GM12878 (cell line): Measurements from ENCODE around the gene COL11A2. TPM values are rescaled to one million over a fixed set of nuclear protein-coding genes. Genes with fewer than 3 reads are reported as not detected.
A peak's percentile ranks its signal among the peaks of the same experiment; 100 is the strongest.

Experiments used
- ATAC-seq: fragments of 200-7000 bp; cut with Tn5 transposase; 3 replicates; pipeline ENCODE4 v1.9.1; 2020; ENCODE audit warnings: mild to moderate bottlenecking, moderate library complexity
- BruUV-seq: library from RNA; stranded (reverse); fragments of 400-500 nt; replicated peaks from 2 replicates; lab custom pipeline; 2021; lab: Mats Ljungman, UMichigan
- CTCF ChIA-PET: fragments of 300-600 bp; sonication (Branson Sonifier 250); formaldehyde crosslinking; extraction: SDS; loops from one replicate; lab custom pipeline; 2021; ENCODE audit warnings: inconsistent platforms; lab: Yijun Ruan, JAX
- POLR2A ChIA-PET: fragments of 350-600 bp; formaldehyde crosslinking; extraction: SDS; loops from one replicate; lab custom pipeline; 2021; ENCODE audit warnings: inconsistent platforms; lab: Charles Lee
- RAD21 ChIA-PET: fragments of 300-600 bp; sonication (Branson Sonifier 250); formaldehyde crosslinking; loops from one replicate; lab custom pipeline; 2023; ENCODE audit warnings: antibody characterized with exemption; ENCODE audit not compliant: unreplicated experiment; lab: Charles Lee
- SMC1A ChIA-PET: fragments of 300-600 bp; sonication (Branson Sonifier 250); formaldehyde crosslinking; loops from one replicate; lab custom pipeline; 2023; ENCODE audit not compliant: unreplicated experiment, uncharacterized antibody; lab: Charles Lee
- DNase-seq: peaks from one replicate; pipeline ENCODE4 v3.0.0-alpha.2; 2011; ENCODE audit warnings: low read depth, low spot score
- FAIRE-seq: peaks from 3 replicates; lab custom pipeline; 2011; peaks lifted over from hg19 to GRCh38; lab: Jason Lieb, UNC
- H2AFZ ChIP-seq: 2 replicates; pipeline ENCODE4 v1.6.0; 2011; ENCODE audit warnings: low read depth, low read length, control low read depth; ENCODE audit not compliant: control insufficient read depth
- H3K27ac ChIP-seq: 2 replicates; pipeline ENCODE4 v1.5.1; 2011; ENCODE audit warnings: control low read depth; ENCODE audit not compliant: control insufficient read depth, insufficient read depth
- H3K27me3 ChIP-seq, 2 experiments: replicated peaks in 1 of 2; 2 replicates each; pipeline versions ENCODE4 v1.6.0 to v1.6.1; 2011; ENCODE audit warnings: low read length in 1 of 2; ENCODE audit not compliant: control insufficient read depth in 2 of 2, insufficient read depth in 2 of 2
- H3K36me3 ChIP-seq, 2 experiments: 2 replicates each; pipeline ENCODE4 v1.5.1; 2011; ENCODE audit warnings: low read length in 1 of 2; ENCODE audit not compliant: control insufficient read depth in 2 of 2, insufficient read depth in 2 of 2
- H3K4me1 ChIP-seq: 2 replicates; pipeline ENCODE4 v1.6.1; 2011; ENCODE audit warnings: mild to moderate bottlenecking, low read length, moderate library complexity, mixed read lengths; ENCODE audit not compliant: control insufficient read depth, insufficient read depth
- H3K4me2 ChIP-seq: 2 replicates; pipeline ENCODE4 v1.6.0; 2011; ENCODE audit warnings: control low read depth; ENCODE audit not compliant: control insufficient read depth, insufficient read depth
- H3K4me3 ChIP-seq: fragments of 200-600 bp; sonication (generic); 2 replicates; pipeline ENCODE4 v1.5.1; 2016
- H3K79me2 ChIP-seq: 2 replicates; pipeline ENCODE4 v1.6.0; 2011; ENCODE audit warnings: low read length; ENCODE audit not compliant: control insufficient read depth, insufficient read depth
- H3K9ac ChIP-seq: 2 replicates; pipeline ENCODE4 v1.8.0; 2011; ENCODE audit warnings: low read length, control low read depth, mixed read lengths; ENCODE audit not compliant: control insufficient read depth, insufficient read depth
- H3K9me3 ChIP-seq: replicated peaks from 3 replicates; pipeline ENCODE4 v1.5.1; 2011; ENCODE audit warnings: mild to moderate bottlenecking, low read length; ENCODE audit not compliant: control insufficient read depth, insufficient read depth
- H4K20me1 ChIP-seq: 2 replicates; pipeline ENCODE4 v1.6.0; 2011; ENCODE audit not compliant: control insufficient read depth, insufficient read depth
- CBX5 ChIP-seq: sonication (generic); IDR thresholded peaks from 2 replicates; pipeline ENCODE4 v1.6.1; 2016; ENCODE audit warnings: low read depth, moderate library complexity, mild to moderate bottlenecking, inconsistent platforms
- CTCF ChIP-seq, 3 experiments: IDR thresholded peaks in 2 of 3; conservative IDR thresholded peaks in 1 of 3; 2 replicates each; pipeline ENCODE4 v1.5.1; 2011; ENCODE audit warnings: low read depth in 3 of 3, low read length in 3 of 3, mild to moderate bottlenecking in 3 of 3, control low read depth in 2 of 3, moderate library complexity in 2 of 3, inconsistent platforms in 1 of 3, mixed read lengths in 1 of 3; ENCODE audit not compliant: control insufficient read depth in 2 of 3, insufficient read depth in 1 of 3; ENCODE audit errors: extremely low read depth in 1 of 3
- E2F4 ChIP-seq: IDR thresholded peaks from 2 replicates; pipeline ENCODE4 v1.6.1; 2012; ENCODE audit warnings: low read depth, low read length, improper control_type of control experiment
- HCFC1 ChIP-seq: fragments of 150-350 bp; IDR thresholded peaks from 2 replicates; pipeline ENCODE4 v1.6.1; 2014; ENCODE audit warnings: low read length
- IKZF1 ChIP-seq: fragments of 450-650 bp; conservative IDR thresholded peaks from 2 replicates; pipeline ENCODE4 v1.6.1; 2017; ENCODE audit warnings: antibody characterized with exemption, mild to moderate bottlenecking
- MTA2 ChIP-seq: fragments of 450-650 bp; IDR thresholded peaks from 2 replicates; pipeline ENCODE4 v1.6.1; 2016; ENCODE audit warnings: low read depth, mild to moderate bottlenecking, moderate library complexity
- RAD21 ChIP-seq: IDR thresholded peaks from 2 replicates; pipeline ENCODE4 v1.6.1; 2011; ENCODE audit warnings: mild to moderate bottlenecking, low read depth, low read length, moderate library complexity; ENCODE audit not compliant: insufficient read depth
- SMC3 ChIP-seq: IDR thresholded peaks from 2 replicates; pipeline ENCODE4 v1.6.1; 2011; ENCODE audit warnings: low read length, improper control_type of control experiment, borderline replicate concordance
- YY1 ChIP-seq: IDR thresholded peaks from 2 replicates; pipeline ENCODE4 v1.6.1; 2011; ENCODE audit warnings: low read depth, mild to moderate bottlenecking, low read length
- ZZZ3 ChIP-seq: IDR thresholded peaks from 2 replicates; pipeline ENCODE4 v1.6.1; 2011; ENCODE audit warnings: low read depth; ENCODE audit not compliant: control insufficient read depth, insufficient read length
- WGBS: methylation state at CpG from one replicate; pipeline ENCODE4 v1.1.6; 2016; ENCODE audit warnings: low lambda C conversion rate; ENCODE audit not compliant: insufficient replicate concordance, insufficient coverage; ENCODE audit errors: missing lambda C conversion rate; 5-methylcytosine and 5-hydroxymethylcytosine counted together
- in situ Hi-C: fragments of 300-500 bp; cut with MboI; formaldehyde crosslinking; loops from 9 replicates; pipeline ENCODE4 v1.14.3; 2018; ENCODE audit warnings: mixed read lengths
- intact Hi-C: fragments of 100-400 bp; cut with micrococcal nuclease; formaldehyde crosslinking; loops from one replicate; pipeline ENCODE4 v1.14.2; 2022; ENCODE audit not compliant: unreplicated experiment
- polyA plus RNA-seq, 11 experiments: library from polyadenylated mRNA; depleted of rRNA in 4 of 11; unstranded in 6 of 11; stranded (reverse) in 5 of 11; fragments of >200 nt; fragmentation: Nextera tagmentation in 4 of 11; fragmentation: Illumina TruSeq in 1 of 11; extraction: Ambion mirVana in 4 of 11; extraction: Trizol in 1 of 11; gene quantifications; 1 replicate in 1 of 11; 2 replicates in 10 of 11; pipeline versions ENCODE4 v1.2.1 to v1.2.3, GENCODE V29; 2011 to 2016; ENCODE audit warnings: inconsistent platforms in 2 of 11, missing spikeins in 2 of 11, low read depth in 1 of 11
- total RNA-seq, 4 experiments: library from RNA; depleted of rRNA in 3 of 4; stranded (reverse); fragments of >200 nt in 3 of 4; fragmentation: Illumina TruSeq in 1 of 4; extraction: Trizol in 1 of 4; gene quantifications; 2 replicates each; pipeline versions ENCODE4 v1.2.1 to v1.2.3, GENCODE V29; 2013 to 2021

The COL11A2 gene
- total and polyA plus RNA-seq, 10 of the 15 experiments (the other 5 are each of a cell fraction or from before 2014, with no cell fraction given), result 0.03 to 0.83 (median 0.22) TPM; not detected in 1

- Histone ChIP-seq H3K79me2 (no peaks in the 10 kb centered on the region), H3K4me3 (no peak overlapping the region), H2AFZ (no peak overlapping the region), H3K9ac (no peak overlapping the region), H4K20me1 (no peaks in the 10 kb centered on the region), H3K9me3 (peaks cover 13% of the 10 kb centered on the region), H3K27me3 (no peaks in the 10 kb centered on the region), H3K4me1 (peaks cover 14% of the 10 kb centered on the region), H3K36me3 (no peaks in the 10 kb centered on the region), H3K4me2 (no peak overlapping the region), H3K27ac (no peak overlapping the region)
- ATAC-seq (peak; percentile 76), DNase-seq (no peak), FAIRE-seq (peak; percentile 70)
- intact Hi-C loops (no loop called here), in situ Hi-C loops (no loop called here)
- TF ChIP-seq MTA2, result no peak
- no peak for TF ChIP-seq ZZZ3
- TF ChIP-seq CBX5, result no peak
- TF ChIP-seq HCFC1, result no peak
- TF ChIP-seq CTCF (IDR thresholded peaks at IDR 0.05 in 2 of 3, conservative IDR thresholded peaks at IDR 0.05 in 1 of 3; ENCODE audit: control insufficient read depth in 2 of 3, extremely low read depth in 1 of 3, insufficient read depth in 1 of 3, low read depth in 3 of 3, low read length in 3 of 3), result peak; percentile 48 to 77 (median 71)
- 0 out of 2 replicates have a peak, but pooled peaks have one; percentile 17 for TF ChIP-seq YY1
- TF ChIP-seq E2F4, result no peak
- peak; percentile 34; the same call in 1 of the 2 replicates for TF ChIP-seq SMC3
- peak; percentile 30 for TF ChIP-seq RAD21
- 0 out of 2 replicates have a peak, but pooled peaks have one; percentile 13 for TF ChIP-seq IKZF1
- no TSS peak for BruUV-seq
- CTCF ChIA-PET, result interaction anchor here (0.6 to 14.5 kb wide), 36 partner anchors 8 to 767 kb away, joined by 3 to 266 read pairs (median 6); partner anchors contain the start of gene HLA-DOA
- RAD21 ChIA-PET, result interaction anchor here (0.6 to 4.2 kb wide), 14 partner anchors 9 to 125 kb away, joined by 3 to 20 read pairs (median 4); no protein-coding TSS in a partner anchor
- POLR2A ChIA-PET, result interaction anchor here (0.9 to 2.2 kb wide), 5 partner anchors 12 to 108 kb away, joined by 3 to 10 read pairs (median 3); no protein-coding TSS in a partner anchor
- 28% methylated on average over 5 of the region's 5 CpGs for WGBS
- SMC1A ChIA-PET, result interaction anchor here (0.7 to 8.0 kb wide), 18 partner anchors 7 to 142 kb away, joined by 3 to 55 read pairs (median 5); no protein-coding TSS in a partner anchor
Observed at GRCh38 chr6:33126101-33126714, 66.1 kb downstream of the COL11A2 start.
